ENCODE results near the gene OCA2.

Gene OCA2

GRCh38 chr15:28080386-28080785 lies 18.7 kb downstream of the OCA2 start:
- no peak overlapping the region for H3K4me3 ChIP-seq (ENCODE audit: control insufficient read depth, low read depth, low read length)
- no peak for DNase-seq (ENCODE audit: low read depth)
- TF ChIP-seq, protein P1, sequence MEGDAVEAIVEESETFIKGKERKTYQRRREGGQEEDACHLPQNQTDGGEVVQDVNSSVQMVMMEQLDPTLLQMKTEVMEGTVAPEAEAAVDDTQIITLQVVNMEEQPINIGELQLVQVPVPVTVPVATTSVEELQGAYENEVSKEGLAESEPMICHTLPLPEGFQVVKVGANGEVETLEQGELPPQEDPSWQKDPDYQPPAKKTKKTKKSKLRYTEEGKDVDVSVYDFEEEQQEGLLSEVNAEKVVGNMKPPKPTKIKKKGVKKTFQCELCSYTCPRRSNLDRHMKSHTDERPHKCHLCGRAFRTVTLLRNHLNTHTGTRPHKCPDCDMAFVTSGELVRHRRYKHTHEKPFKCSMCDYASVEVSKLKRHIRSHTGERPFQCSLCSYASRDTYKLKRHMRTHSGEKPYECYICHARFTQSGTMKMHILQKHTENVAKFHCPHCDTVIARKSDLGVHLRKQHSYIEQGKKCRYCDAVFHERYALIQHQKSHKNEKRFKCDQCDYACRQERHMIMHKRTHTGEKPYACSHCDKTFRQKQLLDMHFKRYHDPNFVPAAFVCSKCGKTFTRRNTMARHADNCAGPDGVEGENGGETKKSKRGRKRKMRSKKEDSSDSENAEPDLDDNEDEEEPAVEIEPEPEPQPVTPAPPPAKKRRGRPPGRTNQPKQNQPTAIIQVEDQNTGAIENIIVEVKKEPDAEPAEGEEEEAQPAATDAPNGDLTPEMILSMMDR (conservative IDR thresholded peaks at IDR 0.05; ENCODE audit: control insufficient read depth, insufficient read depth, low read depth, low read length), result no peak

DNA sequence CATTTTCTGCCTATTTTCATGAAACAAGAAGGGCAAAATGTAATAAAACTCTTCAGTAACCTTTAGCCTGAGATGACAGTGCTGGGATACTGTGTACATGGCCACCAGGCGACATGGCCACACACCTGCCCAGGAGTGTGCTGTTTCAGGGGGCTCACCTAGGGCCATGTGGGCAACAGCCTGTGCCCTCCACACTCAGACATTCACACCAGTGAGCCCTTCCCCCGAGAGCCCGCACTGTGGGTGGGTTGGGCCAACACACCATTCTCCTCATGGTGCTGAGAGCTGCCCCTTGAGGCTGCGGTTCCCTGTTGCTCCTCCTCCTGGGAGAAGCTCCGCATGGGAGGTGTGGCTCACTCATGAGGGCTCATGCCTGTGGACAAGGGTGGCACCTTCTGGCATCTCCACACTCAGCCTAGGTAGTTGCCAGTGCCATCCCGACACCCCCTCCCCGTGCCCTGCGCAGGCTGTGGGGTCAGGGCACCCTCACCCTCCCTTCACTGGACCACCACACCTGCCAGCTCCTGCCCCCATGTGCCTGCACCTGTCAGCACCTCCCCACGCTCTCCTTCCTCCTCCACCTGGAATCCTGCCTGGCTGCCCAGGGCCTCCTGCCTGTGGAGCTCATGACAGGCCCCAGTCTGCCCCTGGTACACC lies 19.7 kb downstream of the OCA2 start:
- TF ChIP-seq, protein P1 (conservative IDR thresholded peaks at IDR 0.05; ENCODE audit: control insufficient read depth, insufficient read depth, low read depth, low read length), result no peak
- no peak for DNase-seq (ENCODE audit: low read depth)
- H3K4me3 ChIP-seq (ENCODE audit: control insufficient read depth, low read depth, low read length), result no peak overlapping the region

DNA sequence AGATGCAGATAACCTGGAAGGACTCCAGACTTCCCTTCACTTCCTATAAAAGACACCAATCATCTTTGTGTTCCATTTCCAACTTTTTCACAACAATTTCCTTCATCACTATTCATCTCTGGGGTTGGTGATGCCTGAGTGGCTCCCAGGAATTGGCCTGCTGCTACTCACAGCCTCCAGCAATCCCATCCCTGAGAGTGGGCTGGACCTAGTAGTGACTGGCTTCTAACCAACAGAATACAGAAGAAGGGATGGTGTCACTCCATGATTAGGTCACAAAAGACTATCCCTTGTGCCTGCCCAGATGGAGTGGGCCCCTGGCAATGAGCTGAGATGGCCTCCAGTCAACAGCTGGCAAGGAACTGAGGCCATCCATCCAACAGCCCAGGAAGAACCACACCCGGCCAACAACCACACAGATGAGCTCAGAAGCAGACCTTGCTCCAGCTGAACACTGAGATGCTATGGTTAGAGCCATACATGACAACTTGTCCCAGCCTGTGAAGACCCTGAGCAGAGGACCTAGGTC lies 20.9 kb downstream of the OCA2 start:
- TF ChIP-seq, protein P1 (conservative IDR thresholded peaks at IDR 0.05; ENCODE audit: control insufficient read depth, insufficient read depth, low read depth, low read length), result no peak
- no peak overlapping the region for H3K4me3 ChIP-seq (ENCODE audit: control insufficient read depth, low read depth, low read length)
- DNase-seq (ENCODE audit: low read depth), result no peak

- TF ChIP-seq, protein P1 (conservative IDR thresholded peaks at IDR 0.05; ENCODE audit: control insufficient read depth, insufficient read depth, low read depth, low read length), result no peak
- no peak overlapping the region for H3K4me3 ChIP-seq (ENCODE audit: control insufficient read depth, low read depth, low read length)
- DNase-seq (ENCODE audit: low read depth), result no peak
These were observed 23.5 kb downstream of the OCA2 start for GRCh38 chr15:28075573-28075972.

- TF ChIP-seq, protein P1 (conservative IDR thresholded peaks at IDR 0.05; ENCODE audit: control insufficient read depth, insufficient read depth, low read depth, low read length), result no peak
- no peak overlapping the region for H3K4me3 ChIP-seq (ENCODE audit: control insufficient read depth, low read depth, low read length)
- DNase-seq (ENCODE audit: low read depth), result no peak
These were observed 30.2 kb downstream of the OCA2 start for GRCh38 chr15:28068930-28069329.

DNA sequence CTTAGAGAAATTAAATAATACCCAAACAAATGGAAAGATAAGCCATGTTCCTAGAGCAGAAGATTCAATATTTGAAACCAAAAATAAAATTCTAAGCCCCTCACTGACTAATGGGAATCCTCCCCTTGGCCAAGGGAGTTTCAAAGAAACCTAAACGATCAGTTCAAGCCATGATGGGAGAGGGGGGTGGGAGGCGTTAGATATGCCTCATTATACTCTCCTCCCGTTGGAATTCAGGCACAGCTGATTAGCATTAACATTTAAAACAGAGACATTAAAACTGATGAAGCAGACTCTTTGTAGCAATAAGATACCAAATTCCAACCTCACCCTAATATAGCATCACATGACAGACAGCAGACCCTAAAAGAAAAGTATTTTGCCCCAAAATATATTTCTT lies 32.9 kb downstream of the OCA2 start:
- DNase-seq (ENCODE audit: low read depth), result no peak
- TF ChIP-seq, protein P1 (conservative IDR thresholded peaks at IDR 0.05; ENCODE audit: control insufficient read depth, insufficient read depth, low read depth, low read length), result no peak
- H3K4me3 ChIP-seq (ENCODE audit: control insufficient read depth, low read depth, low read length), result no peak overlapping the region
